K562 (cell line): Measurements from ENCODE around the gene CISD2.
"Not testable (repeated sequence)": the region's sequence is repeated elsewhere in the genome, so short reads cannot be mapped to it uniquely, and the experiment has no call there.

Source experiments
- GTF2F1 ChIP-seq: IDR thresholded peaks from 2 replicates; pipeline ENCODE4 v1.6.1; 2011; ENCODE audit warnings: low read depth, low read length, improper control_type of control experiment
- JUND ChIP-seq, 2 experiments: IDR thresholded peaks; 2 replicates in 1 of 2; 3 replicates in 1 of 2; pipeline ENCODE4 v1.6.1; 2011; ENCODE audit warnings: borderline replicate concordance in 2 of 2, low read depth in 2 of 2, low read length in 2 of 2, improper control_type of control experiment in 1 of 2, missing biosample characterization in 1 of 2, missing genetic modification characterization in 1 of 2, missing genetic modification reagents in 1 of 2
- PHB ChIP-seq: fragments of 250-450 bp; sonication (Bioruptor Pico); IDR thresholded peaks from 2 replicates; pipeline ENCODE4 v1.5.0; 2021
- PTBP1 ChIP-seq: fragments of 200-400 bp; formaldehyde crosslinking; IDR thresholded peaks from 2 replicates; pipeline ENCODE4 v1.6.1; 2017; ENCODE audit warnings: low read depth, low read length
- TEAD4 ChIP-seq, 2 experiments: sonication (generic) in 1 of 2; formaldehyde crosslinking in 1 of 2; IDR thresholded peaks; 2 replicates each; pipeline versions ENCODE4 v1.6.1 to v1.8.0; 2012 to 2022; ENCODE audit warnings: borderline replicate concordance in 1 of 2, inconsistent platforms in 1 of 2, low read length in 1 of 2, mild to moderate bottlenecking in 1 of 2, missing genetic modification reagents in 1 of 2
- ZNF830 ChIP-seq: fragments of 250-450 bp; sonication (Bioruptor Pico); IDR thresholded peaks from 2 replicates; pipeline ENCODE4 v1.5.0; 2021; ENCODE audit warnings: mild to moderate bottlenecking
- TF ChIP-seq, protein P1 (sequence below): fragments of 250-450 bp; sonication (Bioruptor Pico); IDR thresholded peaks from 2 replicates; pipeline ENCODE4 v1.5.0; 2020; ENCODE audit warnings: mild to moderate bottlenecking, borderline replicate concordance
- TF ChIP-seq, protein P2 (sequence below), 3 experiments: IDR thresholded peaks in 2 of 3; conservative IDR thresholded peaks in 1 of 3; 2 replicates each; pipeline ENCODE4 v1.5.1; 2011 to 2012; ENCODE audit warnings: low read length in 3 of 3, mild to moderate bottlenecking in 3 of 3, control low read depth in 2 of 3, improper control_type of control experiment in 1 of 3, inconsistent platforms in 1 of 3, low read depth in 1 of 3, mixed read lengths in 1 of 3, moderate library complexity in 1 of 3; ENCODE audit not compliant: insufficient read depth in 2 of 3
- TF ChIP-seq, protein P3 (sequence below): sonication (generic); formaldehyde crosslinking; IDR thresholded peaks from 2 replicates; pipeline ENCODE4 v1.9.0; 2022; ENCODE audit warnings: mild to moderate bottlenecking, missing genetic modification reagents
- TF ChIP-seq, protein P4 (sequence below): sonication (generic); formaldehyde crosslinking; IDR thresholded peaks from 2 replicates; pipeline ENCODE4 v1.8.1; 2023; ENCODE audit warnings: mild to moderate bottlenecking, missing genetic modification reagents

DNA sequence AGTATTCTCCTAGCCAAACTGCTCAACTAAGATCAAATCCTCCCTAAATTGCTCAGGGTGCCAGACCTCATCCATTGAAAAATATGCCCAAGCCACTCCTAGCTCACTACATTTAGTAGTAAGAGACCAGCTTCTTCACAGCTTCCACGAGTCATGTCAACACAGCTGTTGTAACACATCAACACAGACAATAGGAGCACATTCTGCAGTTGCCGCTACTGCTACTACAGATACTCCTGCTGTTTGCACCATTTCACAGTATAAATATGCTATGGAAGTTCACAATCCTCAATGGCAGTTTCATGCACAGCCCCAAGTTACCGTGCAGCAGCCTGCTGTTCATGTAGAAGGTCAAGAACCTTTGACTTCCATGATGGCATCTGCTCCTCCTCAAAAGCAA is 28.8 kb downstream of the CISD2 start:
- TF ChIP-seq, protein P1, sequence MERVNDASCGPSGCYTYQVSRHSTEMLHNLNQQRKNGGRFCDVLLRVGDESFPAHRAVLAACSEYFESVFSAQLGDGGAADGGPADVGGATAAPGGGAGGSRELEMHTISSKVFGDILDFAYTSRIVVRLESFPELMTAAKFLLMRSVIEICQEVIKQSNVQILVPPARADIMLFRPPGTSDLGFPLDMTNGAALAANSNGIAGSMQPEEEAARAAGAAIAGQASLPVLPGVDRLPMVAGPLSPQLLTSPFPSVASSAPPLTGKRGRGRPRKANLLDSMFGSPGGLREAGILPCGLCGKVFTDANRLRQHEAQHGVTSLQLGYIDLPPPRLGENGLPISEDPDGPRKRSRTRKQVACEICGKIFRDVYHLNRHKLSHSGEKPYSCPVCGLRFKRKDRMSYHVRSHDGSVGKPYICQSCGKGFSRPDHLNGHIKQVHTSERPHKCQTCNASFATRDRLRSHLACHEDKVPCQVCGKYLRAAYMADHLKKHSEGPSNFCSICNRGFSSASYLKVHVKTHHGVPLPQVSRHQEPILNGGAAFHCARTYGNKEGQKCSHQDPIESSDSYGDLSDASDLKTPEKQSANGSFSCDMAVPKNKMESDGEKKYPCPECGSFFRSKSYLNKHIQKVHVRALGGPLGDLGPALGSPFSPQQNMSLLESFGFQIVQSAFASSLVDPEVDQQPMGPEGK, result not testable (repeated sequence)
- not testable (repeated sequence) for TF ChIP-seq JUND (IDR thresholded peaks at IDR 0.05; ENCODE audit: borderline replicate concordance, low read depth, low read length); JUND (tag; IDR thresholded peaks at IDR 0.05; ENCODE audit: borderline replicate concordance, low read depth, low read length); PTBP1; TEAD4 (IDR thresholded peaks at IDR 0.05; ENCODE audit: low read length); TEAD4 (CRISPR knock-in tag; IDR thresholded peaks at IDR 0.05; ENCODE audit: borderline replicate concordance); PHB (CRISPR knock-in tag); GTF2F1; ZNF830 (CRISPR knock-in tag)
- TF ChIP-seq, protein P2, sequence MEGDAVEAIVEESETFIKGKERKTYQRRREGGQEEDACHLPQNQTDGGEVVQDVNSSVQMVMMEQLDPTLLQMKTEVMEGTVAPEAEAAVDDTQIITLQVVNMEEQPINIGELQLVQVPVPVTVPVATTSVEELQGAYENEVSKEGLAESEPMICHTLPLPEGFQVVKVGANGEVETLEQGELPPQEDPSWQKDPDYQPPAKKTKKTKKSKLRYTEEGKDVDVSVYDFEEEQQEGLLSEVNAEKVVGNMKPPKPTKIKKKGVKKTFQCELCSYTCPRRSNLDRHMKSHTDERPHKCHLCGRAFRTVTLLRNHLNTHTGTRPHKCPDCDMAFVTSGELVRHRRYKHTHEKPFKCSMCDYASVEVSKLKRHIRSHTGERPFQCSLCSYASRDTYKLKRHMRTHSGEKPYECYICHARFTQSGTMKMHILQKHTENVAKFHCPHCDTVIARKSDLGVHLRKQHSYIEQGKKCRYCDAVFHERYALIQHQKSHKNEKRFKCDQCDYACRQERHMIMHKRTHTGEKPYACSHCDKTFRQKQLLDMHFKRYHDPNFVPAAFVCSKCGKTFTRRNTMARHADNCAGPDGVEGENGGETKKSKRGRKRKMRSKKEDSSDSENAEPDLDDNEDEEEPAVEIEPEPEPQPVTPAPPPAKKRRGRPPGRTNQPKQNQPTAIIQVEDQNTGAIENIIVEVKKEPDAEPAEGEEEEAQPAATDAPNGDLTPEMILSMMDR (IDR thresholded peaks at IDR 0.05 in 2 of 3, conservative IDR thresholded peaks at IDR 0.05 in 1 of 3; ENCODE audit: insufficient read depth in 2 of 3, low read depth in 1 of 3, low read length in 3 of 3), result not testable (repeated sequence)
- TF ChIP-seq, protein P3, sequence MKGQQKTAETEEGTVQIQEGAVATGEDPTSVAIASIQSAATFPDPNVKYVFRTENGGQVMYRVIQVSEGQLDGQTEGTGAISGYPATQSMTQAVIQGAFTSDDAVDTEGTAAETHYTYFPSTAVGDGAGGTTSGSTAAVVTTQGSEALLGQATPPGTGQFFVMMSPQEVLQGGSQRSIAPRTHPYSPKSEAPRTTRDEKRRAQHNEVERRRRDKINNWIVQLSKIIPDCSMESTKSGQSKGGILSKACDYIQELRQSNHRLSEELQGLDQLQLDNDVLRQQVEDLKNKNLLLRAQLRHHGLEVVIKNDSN (CRISPR knock-in tag), result not testable (repeated sequence)
- TF ChIP-seq, protein P4, sequence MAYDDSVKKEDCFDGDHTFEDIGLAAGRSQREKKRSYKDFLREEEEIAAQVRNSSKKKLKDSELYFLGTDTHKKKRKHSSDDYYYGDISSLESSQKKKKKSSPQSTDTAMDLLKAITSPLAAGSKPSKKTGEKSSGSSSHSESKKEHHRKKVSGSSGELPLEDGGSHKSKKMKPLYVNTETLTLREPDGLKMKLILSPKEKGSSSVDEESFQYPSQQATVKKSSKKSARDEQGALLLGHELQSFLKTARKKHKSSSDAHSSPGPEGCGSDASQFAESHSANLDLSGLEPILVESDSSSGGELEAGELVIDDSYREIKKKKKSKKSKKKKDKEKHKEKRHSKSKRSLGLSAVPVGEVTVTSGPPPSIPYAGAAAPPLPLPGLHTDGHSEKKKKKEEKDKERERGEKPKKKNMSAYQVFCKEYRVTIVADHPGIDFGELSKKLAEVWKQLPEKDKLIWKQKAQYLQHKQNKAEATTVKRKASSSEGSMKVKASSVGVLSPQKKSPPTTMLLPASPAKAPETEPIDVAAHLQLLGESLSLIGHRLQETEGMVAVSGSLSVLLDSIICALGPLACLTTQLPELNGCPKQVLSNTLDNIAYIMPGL (CRISPR knock-in tag), result not testable (repeated sequence)
